ENCODE data around the gene NOD2. TPM values are rescaled to one million over a fixed set of nuclear protein-coding genes. Genes with fewer than 3 reads are reported as not detected.
A peak's percentile ranks its signal among the peaks of the same experiment; 100 is the strongest.

NOD2 gene
- total RNA-seq, 1 donor from 2014 or later: 0.12 TPM

GRCh38 chr16:50670476-50670875 is 22.9 kb upstream of the NOD2 start:
- no peak for DNase-seq (ENCODE audit: low read depth)
- TF ChIP-seq CTCF (conservative IDR thresholded peaks at IDR 0.05; ENCODE audit: low read depth, low read length): no peak

GRCh38 chr16:50671644-50672260 is 21.7 kb upstream of the NOD2 start:
- DNase-seq (ENCODE audit: low read depth): no peak
- TF ChIP-seq CTCF (conservative IDR thresholded peaks at IDR 0.05; ENCODE audit: low read depth, low read length): peak; percentile 67
- H3K4me3 ChIP-seq (ENCODE audit: low read depth, low read length): no peak overlapping the region

More at GRCh38 chr16:50670476-50670875, 22.9 kb upstream of the NOD2 start:
- no peak overlapping the region for H3K4me3 ChIP-seq (ENCODE audit: low read depth, low read length)

- no peak for TF ChIP-seq CTCF (conservative IDR thresholded peaks at IDR 0.05; ENCODE audit: low read depth, low read length)
- DNase-seq (ENCODE audit: low read depth): no peak
- H3K4me3 ChIP-seq (ENCODE audit: low read depth, low read length): no peak overlapping the region
Measured at GRCh38 chr16:50673496-50674275, 19.7 kb upstream of the NOD2 start.

GRCh38 chr16:50674831-50675230 is 18.6 kb upstream of the NOD2 start:
- DNase-seq (ENCODE audit: low read depth): no peak
- no peak overlapping the region for H3K4me3 ChIP-seq (ENCODE audit: low read depth, low read length)
- no peak for TF ChIP-seq CTCF (conservative IDR thresholded peaks at IDR 0.05; ENCODE audit: low read depth, low read length)

- H3K4me3 ChIP-seq (ENCODE audit: low read depth, low read length): no peak overlapping the region
- TF ChIP-seq CTCF (conservative IDR thresholded peaks at IDR 0.05; ENCODE audit: low read depth, low read length): no peak
- DNase-seq (ENCODE audit: low read depth): no peak
Measured at GRCh38 chr16:50675686-50676610, 17.5 kb upstream of the NOD2 start.

- H3K4me3 ChIP-seq (ENCODE audit: low read depth, low read length): no peak overlapping the region
- TF ChIP-seq CTCF (conservative IDR thresholded peaks at IDR 0.05; ENCODE audit: low read depth, low read length): no peak
- DNase-seq (ENCODE audit: low read depth): no peak
Measured at GRCh38 chr16:50676684-50677225, 16.7 kb upstream of the NOD2 start.
